HG03060 (cell line): Measurements from ENCODE around the gene ANKRD13A.

Experiments used
- ATAC-seq: cut with Tn5 transposase; IDR thresholded peaks from one replicate; pipeline ENCODE4 v1.9.1; 2021; ENCODE audit warnings: low read depth, moderate number of reproducible peaks; ENCODE audit not compliant: unreplicated experiment

ANKRD13A gene

DNA sequence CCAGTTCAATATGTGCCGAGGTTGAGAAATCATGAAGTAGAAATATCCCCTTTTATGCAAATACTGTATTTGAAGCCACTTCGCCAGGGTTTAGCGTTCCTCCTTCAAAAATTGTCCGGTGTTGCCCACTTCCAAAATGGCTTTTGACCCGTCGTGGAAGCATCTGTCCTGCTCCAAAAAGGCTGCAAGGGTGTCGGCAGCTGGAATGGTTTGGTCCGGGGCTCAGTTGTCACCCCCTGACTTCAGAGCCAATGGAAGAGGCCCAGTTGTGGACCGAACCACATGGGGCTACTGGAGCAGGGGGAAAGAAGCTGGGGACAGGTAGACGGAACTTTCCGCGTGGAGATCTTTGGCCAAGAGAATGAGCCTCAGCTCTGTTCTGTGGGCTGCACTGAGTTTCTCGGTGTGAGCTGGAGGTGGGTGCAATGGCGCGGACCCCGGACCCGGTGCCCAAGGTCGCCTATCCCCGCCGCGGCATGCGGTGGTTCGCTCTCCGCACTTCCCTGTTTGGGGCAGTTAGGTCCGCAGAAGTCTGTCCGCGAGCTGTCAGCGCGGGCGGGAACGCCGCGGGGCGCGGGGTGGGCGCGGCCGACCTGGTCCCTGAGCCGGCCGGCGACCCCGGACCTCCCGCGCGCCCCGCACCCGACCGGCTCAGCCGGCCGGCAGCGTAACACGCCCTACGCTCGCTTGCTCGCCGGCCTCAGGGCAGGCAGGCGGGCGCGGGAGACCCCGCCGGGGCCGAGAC is at the start of gene ANKRD13A:
Gene ANKRD13A (plus strand): TSS at position 527 of the 745 bp plus-strand sequence. CDS start 259 bp downstream, outside the sequence.
- peak; percentile 35 for ATAC-seq

DNA sequence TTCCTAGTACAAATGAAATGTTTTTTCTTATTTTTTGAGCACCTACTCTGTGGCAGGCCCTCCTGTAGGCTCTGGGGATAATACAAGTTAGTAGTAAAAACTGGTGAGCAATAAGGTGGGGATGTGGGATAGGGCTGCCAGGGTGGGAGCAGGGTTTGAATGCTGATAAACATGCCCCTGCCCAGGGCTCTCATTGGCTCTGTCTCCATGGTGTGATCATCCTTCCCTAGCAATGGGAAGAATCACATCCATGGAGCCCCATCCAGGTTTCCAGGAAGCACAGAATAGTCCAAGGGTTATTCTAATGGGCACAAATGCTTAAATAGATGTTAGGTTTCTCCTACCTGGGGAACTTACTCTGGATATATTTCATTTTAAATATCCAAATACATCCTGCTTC is 48.6 kb upstream of the ANKRD13A start:
- ATAC-seq, result no peak

DNA sequence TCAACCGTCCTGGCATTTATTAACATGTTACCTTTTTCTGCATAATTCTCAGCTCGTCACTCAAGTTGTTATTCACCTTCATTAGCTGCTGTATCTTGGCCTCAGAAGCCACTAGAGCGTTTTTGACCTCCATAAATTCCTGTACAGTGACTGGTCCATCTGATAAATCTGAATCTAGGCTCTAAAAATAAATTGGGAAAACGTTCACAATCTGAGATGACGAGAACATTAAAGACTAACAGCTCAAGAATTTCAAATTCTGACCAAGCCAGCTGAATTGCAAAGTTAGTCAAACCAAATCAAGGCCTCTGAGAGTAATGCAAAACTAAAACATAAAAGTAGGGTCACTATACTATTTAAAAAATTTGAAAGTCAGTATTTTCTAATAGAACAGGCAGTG is 48.1 kb upstream of the ANKRD13A start:
- ATAC-seq, result no peak

DNA sequence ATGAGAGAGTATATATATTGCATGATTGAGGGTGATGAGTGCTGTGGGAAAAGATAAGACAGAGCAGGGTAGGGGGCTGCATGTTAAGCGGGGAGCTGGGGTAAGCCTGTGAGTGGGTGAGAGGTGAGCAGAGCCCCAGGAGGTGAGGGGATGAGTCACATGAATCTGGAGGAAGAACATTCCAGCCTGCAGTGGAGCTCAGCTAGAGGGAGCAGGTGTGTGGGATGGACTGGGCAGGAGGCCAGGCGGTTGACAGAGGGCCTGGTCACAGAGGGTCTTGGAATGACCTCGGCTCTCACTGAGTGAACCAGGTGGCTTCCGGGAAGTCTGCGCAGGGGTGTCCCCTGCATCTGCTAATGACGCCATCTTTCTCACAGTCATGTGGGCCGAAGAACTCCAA is 47.5 kb upstream of the ANKRD13A start:
- no peak for ATAC-seq

DNA sequence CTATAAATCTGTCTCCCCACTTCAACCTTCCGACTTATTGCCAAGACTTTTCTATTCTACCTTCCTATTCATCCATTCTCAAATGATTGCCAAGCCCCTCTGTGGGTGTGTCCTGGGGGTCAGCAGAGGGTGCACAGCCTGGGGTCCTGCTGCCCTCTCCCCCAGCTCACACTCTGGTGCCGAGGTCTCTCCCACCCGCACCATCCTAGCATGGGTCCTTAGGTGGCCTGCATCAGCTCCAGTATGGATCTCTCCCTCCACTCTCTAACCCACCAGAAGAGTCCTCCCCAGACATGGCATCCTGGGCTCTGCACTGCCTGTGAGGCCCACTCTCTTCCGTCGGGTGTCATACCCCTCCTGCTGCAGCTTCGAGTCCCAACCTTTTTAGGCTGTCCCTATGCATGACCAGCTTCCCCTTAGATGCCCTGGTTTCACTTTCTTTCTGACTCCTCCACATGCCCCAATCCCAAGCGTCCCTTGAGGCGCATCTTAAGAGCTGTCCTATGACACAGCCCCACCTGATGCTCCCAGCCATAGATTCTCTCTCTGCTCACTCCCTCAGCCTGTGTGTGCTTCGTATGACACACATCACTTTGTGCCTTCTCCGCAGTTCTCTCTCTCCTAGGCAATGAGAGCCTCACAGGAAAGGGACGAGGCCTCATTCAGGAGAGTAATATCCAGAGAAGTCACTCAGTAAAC is 46.9 kb upstream of the ANKRD13A start:
- ATAC-seq, result peak; percentile 48

DNA sequence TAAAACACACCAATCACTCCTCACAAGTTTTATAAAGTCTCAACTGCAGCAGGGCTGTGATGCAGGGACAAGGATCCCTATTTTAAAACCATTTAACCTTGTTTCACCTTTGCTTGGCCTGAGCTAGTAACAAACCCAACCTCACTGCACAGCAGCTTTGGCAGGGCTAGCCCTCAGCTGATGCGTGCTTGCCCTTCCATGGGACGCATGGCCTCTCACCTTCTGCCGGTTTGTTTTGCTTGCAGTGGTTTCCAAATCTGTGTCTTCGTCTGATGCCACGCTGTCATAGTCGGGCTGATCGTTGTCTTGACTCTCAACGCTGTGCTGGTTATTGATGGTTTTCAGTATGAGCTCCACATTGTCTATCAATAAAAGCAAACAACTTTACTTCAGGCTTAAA is 46.4 kb upstream of the ANKRD13A start:
- ATAC-seq, result no peak

DNA sequence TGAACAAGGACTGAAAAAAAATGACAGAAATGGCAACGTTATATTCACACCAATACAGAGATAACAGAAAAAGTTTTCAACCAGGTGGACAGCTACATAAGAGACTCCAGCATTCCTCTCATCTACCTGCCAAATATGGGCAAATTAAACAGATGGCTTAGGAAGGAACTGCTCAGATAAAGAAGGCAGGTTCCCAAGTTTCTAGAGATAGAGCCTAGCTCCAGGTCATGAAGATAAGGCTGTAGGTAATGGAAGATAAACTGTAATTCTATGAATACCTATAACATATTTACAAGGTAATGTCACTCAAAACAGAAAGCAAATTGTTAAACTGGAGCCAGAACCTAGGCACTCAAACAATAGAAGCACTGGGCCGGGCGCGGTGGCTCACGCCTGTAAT is 45.6 kb upstream of the ANKRD13A start:
- no peak for ATAC-seq

DNA sequence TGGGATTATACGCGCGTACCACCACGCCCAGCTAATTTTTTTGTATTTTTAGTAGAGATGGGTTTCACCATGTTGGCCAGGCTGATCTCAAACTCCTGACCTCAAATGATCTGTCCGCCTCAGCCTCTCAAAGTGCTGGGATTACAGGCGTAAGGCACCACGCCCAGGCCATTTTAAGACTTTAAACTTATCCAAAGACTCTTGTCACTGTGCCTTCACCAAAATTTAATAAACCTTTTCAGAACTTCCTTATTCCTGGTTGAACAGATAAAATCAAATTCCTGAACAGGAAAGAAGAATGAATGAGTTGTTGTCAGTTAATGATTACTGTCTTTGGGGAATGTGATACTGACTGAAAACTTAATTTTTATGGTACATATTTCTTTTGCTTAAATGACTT is 40.9 kb upstream of the ANKRD13A start:
- ATAC-seq, result no peak

DNA sequence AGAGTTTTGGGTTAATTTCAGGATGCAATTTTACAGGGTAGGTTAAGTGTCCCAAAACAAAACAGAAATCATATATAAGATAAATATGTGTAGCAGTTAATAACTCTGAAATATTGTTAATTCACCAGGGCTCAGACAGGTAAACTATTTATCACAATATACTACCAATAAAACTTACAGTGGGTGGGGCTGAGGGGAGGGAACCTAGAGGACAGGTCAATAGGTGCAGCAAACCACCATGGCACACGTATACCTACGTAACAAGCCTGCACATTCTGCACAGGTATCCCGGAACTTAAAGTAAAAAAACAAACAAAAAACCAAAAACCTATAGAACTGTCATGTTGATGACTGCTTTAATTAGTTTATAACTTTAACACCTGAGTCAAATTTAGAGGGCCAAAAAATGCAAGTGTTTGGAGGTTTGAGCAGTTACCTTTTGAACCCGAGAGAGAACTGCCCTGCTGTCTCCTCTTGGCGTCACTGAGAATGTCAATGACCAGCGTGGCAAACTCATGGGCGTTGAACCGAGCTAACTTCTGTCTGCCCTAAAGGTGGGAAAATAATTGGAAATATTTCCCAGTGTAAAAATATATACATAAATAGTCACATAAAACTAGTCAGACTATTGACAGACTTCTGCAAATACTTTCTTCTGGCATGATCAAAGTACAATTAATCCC is 39.7 kb upstream of the ANKRD13A start:
- no peak for ATAC-seq

DNA sequence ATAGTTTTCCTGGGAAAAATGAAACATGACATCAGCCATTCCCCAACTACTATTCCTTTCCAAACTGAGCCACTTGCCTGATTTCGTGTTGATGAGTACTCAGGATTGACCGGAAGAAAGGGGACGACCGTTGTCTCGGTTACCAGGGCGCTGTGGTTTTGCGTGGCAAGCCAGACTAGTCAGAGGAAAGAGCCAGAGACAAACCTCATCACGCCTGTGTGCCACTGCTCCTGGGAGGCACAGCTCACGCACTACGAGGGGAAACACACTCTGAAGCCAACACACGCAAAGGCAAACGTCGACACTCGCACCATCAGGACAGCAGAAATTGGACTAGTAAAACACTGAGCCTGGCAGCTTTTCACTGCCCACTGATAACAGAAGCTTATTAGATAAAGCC is 38.0 kb upstream of the ANKRD13A start:
- ATAC-seq, result no peak

DNA sequence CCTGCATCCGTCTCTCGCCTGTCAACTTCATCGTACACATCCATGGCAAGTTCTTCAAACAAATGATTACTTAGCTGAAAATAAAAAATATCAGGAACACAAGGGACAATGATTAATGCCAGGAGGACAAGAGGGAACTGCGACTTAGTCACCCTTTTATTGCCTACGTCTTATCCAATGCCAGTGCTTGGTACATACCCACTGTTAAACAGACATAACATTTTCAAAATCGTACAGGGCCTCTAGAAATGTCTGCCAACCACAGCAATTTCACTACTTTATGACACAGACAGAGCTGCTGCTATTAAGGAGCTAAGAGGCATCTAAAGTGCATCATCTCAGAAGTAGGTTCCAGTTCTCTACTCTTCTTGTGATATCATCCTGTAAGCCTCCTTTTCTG is 37.6 kb upstream of the ANKRD13A start:
- ATAC-seq, result no peak

DNA sequence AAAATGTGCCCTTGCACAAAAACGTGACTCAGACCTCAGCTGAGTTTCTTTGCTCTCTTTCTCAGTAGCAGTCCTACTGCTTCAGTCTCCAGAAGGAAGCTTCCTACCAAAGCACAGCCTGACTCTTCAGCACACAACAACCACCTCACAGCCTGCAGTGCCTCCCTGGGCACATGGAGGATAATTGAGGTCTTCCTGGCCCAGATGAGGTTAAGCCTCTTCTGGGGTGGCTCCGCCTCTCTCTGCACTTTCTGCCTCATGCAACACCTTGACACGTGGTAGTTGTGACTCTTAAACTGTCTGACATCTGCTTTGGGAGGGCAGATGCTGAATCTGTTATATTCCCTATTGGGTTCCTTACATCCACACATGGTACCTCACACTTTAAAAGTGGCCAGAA is 36.8 kb upstream of the ANKRD13A start:
- no peak for ATAC-seq

DNA sequence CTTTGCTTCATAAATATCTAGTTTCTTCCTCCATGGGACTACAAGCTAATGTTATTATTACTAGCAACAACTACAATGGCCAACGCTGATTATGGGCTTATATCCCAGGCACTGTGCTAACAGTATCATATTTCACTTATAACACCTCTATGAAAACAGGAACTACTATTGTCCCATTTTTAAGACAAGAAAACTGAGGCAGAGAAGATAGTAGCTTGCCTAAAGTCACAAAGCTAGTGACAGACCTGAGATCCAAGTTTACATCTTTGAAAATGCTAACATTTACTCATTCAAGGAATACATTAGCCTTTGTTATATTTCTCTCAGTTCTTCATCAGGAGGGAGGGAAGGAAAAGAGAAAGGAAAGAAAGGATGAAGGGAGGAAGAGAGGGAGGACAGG is 35.9 kb upstream of the ANKRD13A start:
- ATAC-seq, result no peak

DNA sequence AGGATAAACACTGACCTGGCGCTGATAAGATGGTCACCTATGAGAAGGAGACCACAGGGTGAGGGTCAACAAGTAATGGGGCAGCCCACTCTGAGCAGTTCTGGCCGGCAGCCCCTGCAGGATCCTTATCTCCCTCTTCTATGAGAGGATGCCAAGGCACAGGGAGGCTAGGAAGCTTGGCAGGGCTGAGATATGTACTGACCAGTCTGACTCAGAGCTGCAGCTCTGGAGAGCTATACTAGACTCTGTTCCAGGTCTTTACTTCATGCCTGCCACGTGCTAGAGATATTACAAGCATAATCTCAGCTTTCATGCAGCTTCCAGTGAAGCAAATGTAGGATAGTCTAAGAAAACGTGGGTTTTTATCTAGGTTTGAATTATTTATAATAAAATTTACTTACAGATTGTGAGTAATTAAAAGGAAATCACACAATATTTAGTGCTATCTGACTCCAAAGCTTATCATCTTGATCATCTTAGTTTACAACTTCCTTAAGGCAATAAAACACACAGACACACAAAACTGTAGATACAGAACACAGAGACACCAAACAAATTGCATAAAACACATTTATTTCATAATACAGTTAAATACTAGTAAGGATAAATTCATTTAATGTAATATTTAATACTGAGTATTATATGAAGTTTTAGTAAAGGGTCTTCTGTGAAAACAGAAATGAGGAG is 35.3 kb upstream of the ANKRD13A start:
- ATAC-seq, result no peak

DNA sequence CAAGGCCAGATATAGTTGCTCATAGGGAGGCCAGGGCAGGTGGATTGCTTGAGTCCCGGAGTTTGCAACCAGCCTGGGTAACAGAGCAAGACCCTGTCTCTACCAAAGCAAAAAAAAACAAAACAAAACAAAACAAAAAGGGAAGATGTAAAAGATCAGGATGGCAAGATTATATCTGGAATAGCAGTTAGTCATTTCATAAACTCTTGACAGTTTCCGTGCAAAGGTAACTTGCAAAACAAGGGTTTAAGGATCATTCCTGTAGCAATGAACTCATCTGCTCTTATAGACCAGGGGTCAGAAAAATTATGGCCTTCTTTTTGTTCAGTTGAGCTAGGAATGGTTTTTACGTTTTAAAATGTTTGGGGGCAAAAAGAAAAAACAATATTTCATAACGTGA is 32.7 kb upstream of the ANKRD13A start:
- ATAC-seq, result no peak

DNA sequence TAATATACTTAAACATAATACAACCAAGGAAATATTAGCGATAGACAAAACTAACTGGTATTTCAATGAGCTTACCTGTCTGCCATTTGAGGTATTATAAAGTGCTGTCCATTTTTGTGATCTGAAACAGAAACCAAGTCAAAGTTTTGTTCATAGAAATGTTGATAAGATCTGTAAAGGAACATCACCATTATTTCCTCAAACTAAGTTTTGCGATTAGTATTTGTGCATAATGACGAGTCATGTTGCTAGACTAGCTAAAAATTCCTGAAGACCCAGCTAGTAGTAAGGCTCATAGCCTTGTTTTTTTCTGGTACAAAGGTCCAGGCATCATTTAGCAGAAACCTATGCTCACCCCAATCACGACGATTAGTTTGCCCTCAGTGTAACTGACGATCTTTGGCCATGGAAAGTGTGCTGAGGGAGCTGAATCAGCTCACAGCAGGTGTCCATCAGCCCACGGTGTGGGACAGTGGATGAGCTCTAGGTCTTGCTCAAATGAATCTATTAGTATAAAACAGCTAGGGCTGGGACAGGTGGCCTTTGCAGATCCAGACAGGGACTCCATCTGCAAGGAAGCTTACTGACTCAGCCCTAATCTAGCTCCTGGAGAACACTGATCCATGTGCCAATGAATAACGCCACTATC is 31.7 kb upstream of the ANKRD13A start:
- ATAC-seq, result no peak

DNA sequence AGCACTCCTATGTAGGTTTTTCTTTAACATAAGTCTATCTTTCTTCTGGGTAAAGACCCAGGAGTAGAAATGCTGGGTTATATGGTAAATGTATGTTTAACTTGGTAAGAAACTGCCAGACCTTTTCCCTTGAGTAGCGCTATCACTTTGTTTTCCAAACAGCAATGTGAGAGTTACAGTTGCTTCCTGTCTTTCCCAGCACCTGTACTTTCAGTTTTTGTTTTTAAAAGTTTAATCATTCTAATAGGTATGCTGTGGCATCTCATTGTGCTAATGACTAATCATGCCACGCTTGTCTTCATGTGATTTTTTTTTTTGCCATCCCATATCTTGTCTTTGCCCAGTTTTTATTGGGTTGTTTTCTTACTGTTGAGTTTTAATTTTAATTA is 31.2 kb upstream of the ANKRD13A start:
- ATAC-seq, result no peak

DNA sequence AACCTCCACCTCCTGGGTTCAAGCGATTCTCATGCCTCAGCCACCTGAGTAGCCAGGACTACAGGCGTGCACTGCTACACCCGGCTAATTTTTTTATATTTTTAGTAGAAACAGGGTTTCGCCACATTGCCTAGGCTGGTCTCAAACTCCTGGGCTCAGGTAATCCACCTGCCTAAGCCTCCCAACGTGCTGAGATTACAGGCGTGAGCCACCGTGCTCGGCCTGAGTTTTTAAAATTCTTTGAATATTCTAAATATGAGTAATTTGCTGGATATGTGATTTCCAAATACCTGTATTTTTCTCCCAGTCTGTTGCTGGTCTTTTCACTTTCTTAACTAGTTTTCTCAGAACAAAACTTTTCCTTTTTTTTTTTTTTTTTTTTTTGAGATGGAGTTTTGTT is 30.4 kb upstream of the ANKRD13A start:
- no peak for ATAC-seq

DNA sequence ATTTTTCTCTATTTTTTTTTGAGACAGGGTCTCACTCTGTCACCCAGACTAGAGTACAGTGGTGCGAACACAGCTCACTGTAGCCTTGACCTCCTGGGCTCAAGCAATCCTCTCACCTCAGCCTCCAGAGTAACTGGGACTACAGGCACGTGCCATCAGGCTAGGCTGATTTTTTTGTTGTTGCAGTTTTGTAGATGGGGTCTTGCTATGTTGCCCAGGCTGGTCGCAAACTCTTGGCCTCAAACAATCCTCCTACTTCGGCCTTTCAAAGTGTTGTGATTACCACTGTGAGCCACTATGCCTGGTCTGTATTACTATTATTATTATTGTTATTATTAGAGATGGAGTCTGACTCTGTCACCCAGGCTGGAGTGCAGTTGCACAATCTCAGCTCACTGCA is 26.4 kb upstream of the ANKRD13A start:
- no peak for ATAC-seq

DNA sequence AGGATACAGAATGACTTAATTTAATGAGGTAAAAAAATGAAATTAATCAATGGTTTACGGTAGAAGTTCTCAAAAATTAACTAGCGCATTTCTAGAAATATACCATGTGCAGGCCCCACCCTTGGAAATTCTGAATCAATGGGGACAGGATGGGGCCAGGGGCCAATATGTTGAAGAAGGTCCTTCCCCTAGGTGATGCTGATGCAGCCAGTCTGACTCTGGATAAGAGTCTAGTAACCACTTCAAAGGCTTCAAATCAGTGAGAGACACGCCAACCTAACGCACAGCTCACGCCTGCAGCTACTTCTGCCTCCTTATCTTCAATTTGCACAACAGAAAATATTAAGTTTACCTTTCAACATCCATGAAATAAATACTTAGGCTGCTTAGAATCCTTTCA is 17.9 kb upstream of the ANKRD13A start:
- no peak for ATAC-seq

DNA sequence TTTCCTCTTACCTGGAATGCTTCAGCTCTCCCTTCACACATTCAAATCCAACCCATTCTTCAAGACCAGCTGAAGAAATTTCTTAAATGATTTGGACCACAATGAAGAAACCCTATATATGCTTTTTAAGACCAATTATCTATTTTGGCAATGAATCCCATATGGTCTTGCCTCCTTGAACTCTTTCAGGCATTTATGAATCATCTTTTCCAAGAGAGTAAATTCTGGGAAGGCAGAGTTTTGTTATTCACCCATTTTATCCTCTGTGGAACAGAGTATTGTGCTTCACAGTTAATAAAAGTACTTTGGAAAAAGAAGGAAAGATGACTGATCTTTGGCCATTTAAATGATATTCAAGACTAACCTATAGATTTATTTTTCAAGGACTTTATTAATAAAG is 17.0 kb upstream of the ANKRD13A start:
- no peak for ATAC-seq
